GM18511 (cell line): ENCODE results near the gene CHSY1.

Source experiments
- ATAC-seq: cut with Tn5 transposase; IDR thresholded peaks from one replicate; pipeline ENCODE4 v1.9.1; 2021; ENCODE audit warnings: mild to moderate bottlenecking, moderate library complexity; ENCODE audit not compliant: unreplicated experiment

CHSY1 gene

GRCh38 chr15:101269479-101270223 is 17.8 kb upstream of the CHSY1 start:
- ATAC-seq: no peak

DNA sequence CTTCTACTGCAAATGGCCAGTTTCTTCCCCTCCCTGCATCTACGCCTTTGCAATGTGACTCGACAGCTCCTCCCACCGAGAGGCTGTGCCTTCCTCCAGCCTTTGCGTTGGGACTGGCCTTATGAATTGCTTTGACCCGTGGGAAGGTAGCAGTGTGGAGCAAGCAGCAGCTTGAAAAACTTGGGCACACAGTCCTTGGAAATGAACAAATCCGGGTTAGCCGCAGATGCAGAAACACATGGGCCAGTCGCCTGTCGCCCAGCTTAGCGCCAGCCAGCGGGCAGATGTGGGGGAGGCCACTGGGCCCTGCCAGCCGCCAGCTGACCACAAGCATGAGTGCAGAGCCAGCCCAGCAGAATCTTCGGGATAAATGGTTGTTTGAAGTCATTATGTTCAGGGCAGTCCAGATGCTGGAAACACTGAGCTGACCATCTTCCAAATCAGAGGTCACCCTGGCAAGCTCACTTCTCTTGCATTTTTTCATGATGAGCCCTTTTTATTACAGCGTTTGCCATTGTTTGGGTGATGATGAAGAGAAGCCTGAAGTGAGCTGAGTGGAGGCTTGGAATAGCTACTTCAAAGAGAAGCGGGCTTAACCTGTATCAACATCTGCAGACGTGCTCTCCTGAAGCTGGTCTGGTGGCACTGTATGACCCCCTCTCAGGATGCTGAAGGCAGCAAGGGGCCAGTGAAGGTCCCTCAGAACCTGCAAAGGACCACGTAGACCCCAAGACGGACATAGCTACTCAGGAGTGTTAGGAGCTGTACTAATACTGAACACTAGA is 15.7 kb upstream of the CHSY1 start:
- no peak for ATAC-seq

GRCh38 chr15:101266787-101267186 is 14.9 kb upstream of the CHSY1 start:
- ATAC-seq: no peak

DNA sequence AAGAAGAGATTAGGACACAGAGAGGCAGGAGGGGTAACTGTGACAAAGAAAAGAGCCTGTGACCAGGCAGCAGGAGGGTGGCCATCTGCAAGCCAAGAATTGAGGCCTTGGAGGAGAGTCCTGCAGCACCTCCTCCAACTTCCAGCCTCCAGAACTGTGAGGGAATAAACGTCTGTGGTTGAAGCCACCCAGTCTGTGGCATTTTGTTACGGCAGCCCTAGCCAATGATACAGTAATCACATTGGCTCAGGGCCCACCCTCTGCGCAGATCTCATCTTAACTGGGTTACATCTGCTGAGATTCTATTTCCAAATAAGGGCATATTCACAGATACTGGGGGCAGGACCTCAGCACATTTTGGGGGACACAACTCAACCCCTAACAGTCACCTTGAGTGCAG is 14.2 kb upstream of the CHSY1 start:
- no peak for ATAC-seq

DNA sequence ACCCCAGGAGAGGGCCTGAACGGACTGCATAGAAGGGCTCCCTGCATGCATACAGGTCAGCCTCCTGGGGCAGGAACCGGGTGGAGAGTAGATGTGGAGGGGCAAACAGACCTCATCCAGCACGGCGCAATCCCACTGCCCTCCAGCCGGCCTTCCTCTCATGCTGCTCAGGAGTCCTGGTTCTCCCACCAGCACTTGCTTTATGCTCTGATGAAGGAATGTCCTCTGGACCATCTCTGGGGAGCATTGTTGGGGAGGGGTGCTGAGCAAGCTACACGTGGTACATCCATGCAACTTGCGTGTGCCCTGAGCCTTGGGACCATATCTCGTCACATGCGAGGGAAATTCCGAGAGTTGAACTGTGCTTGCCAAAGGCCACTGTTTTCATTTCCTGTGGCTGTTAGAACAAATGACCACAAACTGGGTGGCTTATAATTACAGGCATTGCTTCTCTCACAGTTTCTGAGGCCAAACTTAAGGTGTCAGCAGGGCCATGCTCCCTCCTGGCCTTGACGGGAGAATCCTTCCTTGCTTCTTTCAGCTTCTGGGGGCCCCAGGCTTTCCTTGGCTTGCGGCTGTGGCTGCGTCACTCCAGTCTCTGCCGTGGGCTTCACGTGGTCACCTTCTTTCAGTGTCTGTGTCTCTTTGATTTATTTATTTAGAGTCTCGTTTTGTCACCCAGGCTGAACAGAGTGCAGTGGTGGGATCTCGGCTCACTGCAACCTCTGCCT is 13.2 kb upstream of the CHSY1 start:
- peak; percentile 57 for ATAC-seq

GRCh38 chr15:101264011-101264410 is 12.2 kb upstream of the CHSY1 start:
- peak; percentile 62 for ATAC-seq

DNA sequence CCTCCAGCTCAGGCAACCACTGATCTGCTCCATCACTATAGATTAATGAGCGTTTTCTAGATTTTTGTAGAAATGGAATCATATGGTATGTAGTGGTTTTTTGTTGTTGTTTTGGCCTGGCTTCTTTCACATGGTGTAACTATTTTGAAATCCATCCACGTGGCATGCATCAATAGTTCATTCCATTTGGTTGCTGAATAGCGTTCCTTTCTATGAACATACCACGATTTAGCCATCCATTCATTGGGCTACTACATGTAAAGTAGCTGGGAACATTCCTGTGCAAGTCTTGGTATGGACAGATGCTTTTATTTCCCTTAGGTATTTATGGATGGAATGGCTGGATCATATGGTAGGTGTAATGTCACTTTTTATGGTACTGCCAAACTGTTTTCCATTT is 10.7 kb upstream of the CHSY1 start:
- no peak for ATAC-seq

- ATAC-seq: peak; percentile 78
These were observed 6.6 kb upstream of the CHSY1 start for GRCh38 chr15:101258238-101259144.

- no peak for ATAC-seq
These were observed 4.9 kb upstream of the CHSY1 start for GRCh38 chr15:101256757-101257156.

DNA sequence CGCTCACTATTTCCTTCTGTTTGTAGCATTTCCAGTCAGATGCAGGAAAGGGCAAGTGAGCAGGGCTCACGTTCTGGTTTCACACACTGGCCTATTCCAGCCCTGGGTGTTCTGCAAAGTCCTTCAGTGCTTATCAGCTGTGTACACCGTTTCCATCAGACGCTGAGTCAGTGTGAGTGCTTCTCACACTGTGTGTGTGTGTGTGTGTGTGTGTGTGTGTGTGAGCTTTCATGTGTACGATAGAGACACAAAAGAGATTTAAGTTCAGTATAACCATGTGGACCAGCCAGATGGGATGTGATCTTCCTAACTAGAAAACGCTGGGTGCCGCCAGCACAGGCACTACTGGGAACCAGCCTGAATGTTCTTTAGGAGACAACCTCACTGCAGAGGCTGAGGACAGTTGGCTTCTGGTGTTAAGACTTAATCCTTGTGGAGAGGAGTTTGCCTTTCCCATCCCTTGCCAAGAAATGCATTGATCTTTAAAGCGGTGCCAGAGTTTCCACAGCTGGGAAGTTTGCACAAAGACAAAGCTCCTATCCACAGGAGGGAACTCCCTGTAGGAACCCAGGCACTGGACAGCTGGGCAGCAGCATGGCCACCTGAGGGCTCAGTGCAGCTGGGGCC is 3.9 kb upstream of the CHSY1 start:
- ATAC-seq: no peak

DNA sequence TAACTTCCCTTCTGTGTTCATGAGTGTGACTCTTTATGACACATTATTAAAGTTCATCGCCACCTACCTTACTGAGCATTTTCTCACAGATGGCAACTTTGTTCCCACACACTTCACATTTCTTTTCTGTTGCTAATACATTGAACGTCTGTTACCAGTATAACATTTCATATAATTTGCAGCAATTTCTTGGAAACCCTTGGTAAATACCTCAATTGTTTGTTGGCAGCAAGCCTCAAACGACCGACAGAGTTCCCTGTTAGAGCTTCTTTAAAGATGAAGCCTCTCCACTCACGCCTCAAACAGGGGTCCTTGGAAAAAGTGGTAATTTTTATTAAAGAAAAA is 3.2 kb upstream of the CHSY1 start:
- ATAC-seq: no peak

DNA sequence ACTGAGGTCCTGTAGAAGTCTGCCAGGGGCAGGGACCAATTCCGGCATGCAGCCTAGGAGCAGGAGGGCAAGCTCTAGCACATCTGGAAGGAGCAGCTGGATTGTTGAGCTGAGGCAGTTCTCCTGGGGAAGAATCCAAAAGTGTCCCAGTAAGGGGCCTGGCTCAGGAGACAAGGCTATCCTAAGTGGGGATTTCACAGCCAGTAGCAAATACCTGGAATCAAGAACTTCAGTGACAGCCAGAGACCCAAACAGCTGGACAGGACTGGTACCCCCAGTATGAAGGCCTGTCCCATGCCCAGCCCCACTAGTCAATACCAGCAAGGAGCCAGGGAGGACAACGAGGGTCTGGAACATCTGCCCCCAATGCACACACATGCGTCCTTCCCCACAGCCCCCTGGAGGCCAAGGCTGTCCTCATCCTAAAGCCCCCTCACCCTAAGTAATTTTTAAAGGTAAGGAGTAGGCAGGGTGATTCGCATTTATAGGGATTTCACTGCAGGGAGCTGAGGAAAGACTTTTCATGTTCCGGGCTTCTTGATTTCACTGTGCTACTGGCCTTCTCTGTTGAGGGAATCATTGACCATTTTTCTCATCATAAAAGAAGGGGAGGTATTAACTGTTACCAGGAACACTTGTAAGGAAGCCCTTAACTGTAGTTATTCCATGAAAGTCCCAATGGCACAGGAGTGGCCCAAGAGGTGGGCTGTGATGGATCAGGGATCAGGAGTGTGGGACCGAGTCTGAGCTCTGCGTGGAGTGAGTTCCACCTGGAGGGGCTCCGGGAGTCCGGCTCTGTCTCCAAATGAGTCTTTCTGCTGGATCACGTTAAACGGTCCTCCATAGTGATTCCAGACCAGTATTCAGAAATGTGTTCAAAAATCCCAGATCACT is 2.6 kb upstream of the CHSY1 start:
- ATAC-seq: no peak

DNA sequence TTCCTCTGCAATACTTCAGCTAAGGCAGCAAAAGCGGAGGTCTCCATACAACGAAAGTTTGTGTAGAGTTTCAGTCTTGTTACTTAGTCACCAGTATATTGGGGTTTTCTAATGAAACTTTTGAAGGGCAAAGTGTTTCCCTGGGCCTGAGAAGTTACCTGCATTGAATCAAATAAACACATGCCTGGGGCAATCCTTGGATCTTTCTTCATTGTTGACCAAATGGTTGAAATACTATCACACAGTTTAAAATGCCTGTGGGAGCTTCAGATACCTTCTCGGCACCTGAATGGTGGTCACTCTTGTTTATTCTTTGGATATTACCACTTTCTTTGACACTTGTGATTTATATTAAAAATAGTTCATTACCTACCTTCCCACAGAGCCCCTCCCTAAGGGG is 988 bp upstream of the CHSY1 start:
- ATAC-seq: no peak

DNA sequence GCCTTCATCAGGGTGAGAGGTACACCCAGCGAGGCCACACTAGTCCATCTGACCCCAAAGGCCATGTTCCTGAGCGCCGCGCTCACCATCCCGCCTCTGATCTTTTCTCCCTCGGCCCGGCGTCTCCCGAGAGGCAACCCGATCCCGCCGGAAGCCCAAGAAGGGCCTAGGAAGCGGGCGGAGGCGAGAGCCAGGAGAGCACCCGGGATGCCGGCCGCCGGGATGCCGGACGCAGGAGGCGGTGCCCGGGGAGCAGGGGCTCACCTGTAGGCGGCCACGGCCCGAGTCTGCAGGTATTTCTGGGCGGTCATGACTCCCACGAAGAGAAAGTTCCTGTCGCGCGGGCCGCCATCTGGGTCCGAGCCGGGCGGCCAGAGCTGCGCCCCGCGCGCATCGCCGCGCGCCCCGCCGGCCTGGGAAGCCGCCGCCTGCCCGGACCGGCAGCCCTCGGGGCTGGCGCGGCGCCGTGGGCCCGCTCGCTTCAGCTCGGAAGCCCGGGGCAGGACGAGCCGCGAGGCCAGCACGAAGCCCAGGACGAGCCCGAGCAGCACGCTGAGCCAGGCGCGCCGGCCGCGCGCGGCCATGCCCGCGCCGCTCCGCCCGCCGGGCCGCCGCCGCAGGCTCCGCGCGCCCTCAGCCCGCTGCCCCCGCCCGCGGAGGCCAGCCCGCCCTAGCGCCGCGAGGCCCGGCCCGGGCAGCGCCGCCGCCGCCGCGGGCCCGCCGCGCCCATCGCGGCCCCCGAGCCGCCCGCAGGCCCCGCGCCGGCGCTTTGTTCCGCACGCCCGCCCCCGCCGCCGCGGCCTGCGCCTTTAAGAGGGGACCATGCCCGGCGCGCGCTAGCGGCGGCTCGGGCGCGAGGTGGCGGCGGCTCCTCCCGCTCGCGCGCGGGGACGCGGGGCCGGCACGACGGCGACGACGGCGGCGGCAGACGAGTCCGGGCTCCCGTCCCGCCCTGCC is 697 bp downstream of the CHSY1 start:
- ATAC-seq: peak; percentile 30

GRCh38 chr15:101250341-101250831 is 1.5 kb downstream of the CHSY1 start:
- no peak for ATAC-seq

GRCh38 chr15:101248274-101248673 is 3.6 kb downstream of the CHSY1 start:
- ATAC-seq: no peak

GRCh38 chr15:101246824-101247745 is 4.8 kb downstream of the CHSY1 start:
- no peak for ATAC-seq
